Measurements from ENCODE around the gene NAA40.

DNA sequence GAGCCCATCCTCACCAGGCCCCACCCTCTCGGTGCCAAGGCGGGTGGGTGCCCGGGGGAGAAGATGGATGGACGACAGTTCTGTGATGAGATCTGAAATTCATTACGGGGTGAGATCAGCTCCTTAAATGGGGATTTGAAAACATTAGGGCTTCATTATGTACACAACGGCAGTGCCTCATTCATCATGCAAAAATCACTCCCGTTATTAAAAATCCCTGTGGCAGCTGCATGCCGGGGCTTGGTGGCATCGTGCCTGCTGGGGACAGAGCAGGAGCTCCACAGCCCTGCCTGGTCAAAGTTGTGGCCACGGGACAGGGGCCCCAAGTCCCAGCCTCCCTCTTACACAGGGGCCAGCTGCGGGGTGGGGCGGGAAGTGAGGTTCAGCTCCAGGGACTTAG is 67.6 kb downstream of the NAA40 start:
- TF ChIP-seq TAF1 (IDR thresholded peaks at IDR 0.05; ENCODE audit: low read depth, low read length): no peak
- no peak for TF ChIP-seq POLR2A (IDR thresholded peaks at IDR 0.05; ENCODE audit: low read depth, low read length)
- TF ChIP-seq SPI1 (IDR thresholded peaks at IDR 0.05; ENCODE audit: low read depth, low read length): no peak
- no peak for TF ChIP-seq POLR2AphosphoS5 (IDR thresholded peaks at IDR 0.05; ENCODE audit: low read depth, low read length)
- TF ChIP-seq PAX5 (IDR thresholded peaks at IDR 0.05; ENCODE audit: insufficient read depth, low read length, severe bottlenecking): no peak
